ENCODE measurements around the gene GALK2.

Gene GALK2

GRCh38 chr15:49151831-49152230 lies 18.2 kb upstream of the GALK2 start:
- Histone ChIP-seq H4K20me1 (ENCODE audit: insufficient read depth, low read length) (peaks cover 36% of the 10 kb centered on the region), H3K9me2 (replicated peaks; ENCODE audit: insufficient read depth, low read length) (no peaks in the 10 kb centered on the region), H3K4me1 (ENCODE audit: low read length) (peaks cover 9% of the 10 kb centered on the region; the same call in 1 of the 2 replicates), H3F3A (ENCODE audit: insufficient read depth, low read length) (peaks cover 9% of the 10 kb centered on the region), H3K9me3 (replicated peaks; ENCODE audit: insufficient read depth, low read length) (no peaks in the 10 kb centered on the region), H3K27me3 (replicated peaks; ENCODE audit: insufficient read depth, low read length) (no peaks in the 10 kb centered on the region), H2AFZ (ENCODE audit: low read length) (no peak overlapping the region), H3K4me2 (ENCODE audit: low read depth, low read length) (no peak overlapping the region), H3K4me3 (ENCODE audit: low read length) (no peak overlapping the region), H3K36me3 (replicated peaks; ENCODE audit: insufficient read depth, low read length) (no peaks in the 10 kb centered on the region), H3K27ac (ENCODE audit: low read length) (no peak overlapping the region), H3K9ac (ENCODE audit: low read length) (no peak overlapping the region), H3K79me2 (ENCODE audit: low read length) (peaks cover 94% of the 10 kb centered on the region)
- TF ChIP-seq EZH2phosphoT487 (IDR thresholded peaks at IDR 0.05; ENCODE audit: low read length) (no peak), EZH2 (optimal IDR thresholded peaks at IDR 0.05; ENCODE audit: low read depth, low read length) (no peak), CTCF (IDR thresholded peaks at IDR 0.05; ENCODE audit: low read length) (no peak)
- DNase-seq = no peak

GRCh38 chr15:49152552-49153312 lies 17.3 kb upstream of the GALK2 start:
- no peaks in the 10 kb centered on the region for H3K9me3 ChIP-seq (replicated peaks; ENCODE audit: insufficient read depth, low read length)
- no peak overlapping the region for H2AFZ ChIP-seq (ENCODE audit: low read length)
- peak overlapping the region; percentile 7; the same call in 1 of the 2 replicates for H3K4me2 ChIP-seq (ENCODE audit: low read depth, low read length)
- peaks cover 9% of the 10 kb centered on the region for H3F3A ChIP-seq (ENCODE audit: insufficient read depth, low read length)
- no peak overlapping the region for H3K27ac ChIP-seq (ENCODE audit: low read length)
- no peak for TF ChIP-seq EZH2phosphoT487 (IDR thresholded peaks at IDR 0.05; ENCODE audit: low read length)
- TF ChIP-seq CTCF (IDR thresholded peaks at IDR 0.05; ENCODE audit: low read length) = no peak
- TF ChIP-seq EZH2 (optimal IDR thresholded peaks at IDR 0.05; ENCODE audit: low read depth, low read length) = no peak
- no peak overlapping the region for H3K9ac ChIP-seq (ENCODE audit: low read length)
- H4K20me1 ChIP-seq (ENCODE audit: insufficient read depth, low read length) = peaks cover 27% of the 10 kb centered on the region; the same call in 1 of the 2 replicates
- H3K4me3 ChIP-seq (ENCODE audit: low read length) = no peak overlapping the region
- peaks cover 91% of the 10 kb centered on the region for H3K79me2 ChIP-seq (ENCODE audit: low read length)
- no peaks in the 10 kb centered on the region for H3K9me2 ChIP-seq (replicated peaks; ENCODE audit: insufficient read depth, low read length)
- H3K36me3 ChIP-seq (replicated peaks; ENCODE audit: insufficient read depth, low read length) = no peaks in the 10 kb centered on the region
- no peaks in the 10 kb centered on the region for H3K27me3 ChIP-seq (replicated peaks; ENCODE audit: insufficient read depth, low read length)
- peaks cover 9% of the 10 kb centered on the region; the same call in 1 of the 2 replicates for H3K4me1 ChIP-seq (ENCODE audit: low read length)
- DNase-seq = no peak

- Histone ChIP-seq H4K20me1 (ENCODE audit: insufficient read depth, low read length) (peaks cover 17% of the 10 kb centered on the region; the same call in 1 of the 2 replicates), H2AFZ (ENCODE audit: low read length) (no peak overlapping the region), H3F3A (ENCODE audit: insufficient read depth, low read length) (peaks cover 9% of the 10 kb centered on the region), H3K4me2 (ENCODE audit: low read depth, low read length) (peak overlapping the region; percentile 81), H3K9me3 (replicated peaks; ENCODE audit: insufficient read depth, low read length) (no peaks in the 10 kb centered on the region), H3K9ac (ENCODE audit: low read length) (peak overlapping the region; percentile 96), H3K27ac (ENCODE audit: low read length) (peak overlapping the region; percentile 64; the same call in 1 of the 2 replicates), H3K4me3 (ENCODE audit: low read length) (peak overlapping the region; percentile 80), H3K27me3 (replicated peaks; ENCODE audit: insufficient read depth, low read length) (no peaks in the 10 kb centered on the region), H3K36me3 (replicated peaks; ENCODE audit: insufficient read depth, low read length) (no peaks in the 10 kb centered on the region), H3K79me2 (ENCODE audit: low read length) (peaks cover 84% of the 10 kb centered on the region), H3K4me1 (ENCODE audit: low read length) (peaks cover 9% of the 10 kb centered on the region; the same call in 1 of the 2 replicates), H3K9me2 (replicated peaks; ENCODE audit: insufficient read depth, low read length) (no peaks in the 10 kb centered on the region)
- no peak for DNase-seq
- TF ChIP-seq CTCF (IDR thresholded peaks at IDR 0.05; ENCODE audit: low read length) = no peak
- no peak for TF ChIP-seq EZH2 (optimal IDR thresholded peaks at IDR 0.05; ENCODE audit: low read depth, low read length)
- TF ChIP-seq EZH2phosphoT487 (IDR thresholded peaks at IDR 0.05; ENCODE audit: low read length) = no peak
Observed at GRCh38 chr15:49154359-49154758, 15.7 kb upstream of the GALK2 start.

Data from MM.1S (cell line).